Neural crest cell (in vitro differentiated cells): ENCODE measurements around the gene MYH14. TPM values are rescaled to one million over a fixed set of nuclear protein-coding genes. Genes with fewer than 3 reads are reported as not detected.
A peak's percentile ranks its signal among the peaks of the same experiment; 100 is the strongest.

Experiments used
- DNase-seq: peaks from one replicate; pipeline ENCODE4 v3.0.0; 2021; ENCODE audit warnings: low read depth, mixed read lengths, low spot score
- H3K27ac Mint-ChIP-seq: one replicate; pipeline ENCODE4 v1.8.0; 2021; ENCODE audit warnings: mild to moderate bottlenecking, mixed read lengths; ENCODE audit not compliant: unreplicated experiment
- H3K27me3 Mint-ChIP-seq: 2 replicates; pipeline ENCODE4 v1.8.0; 2021; ENCODE audit warnings: low read depth, mild to moderate bottlenecking, mixed read lengths
- H3K36me3 Mint-ChIP-seq: 2 replicates; pipeline ENCODE4 v1.8.0; 2021; ENCODE audit warnings: low read depth, mild to moderate bottlenecking, mixed read lengths
- H3K4me1 Mint-ChIP-seq: 2 replicates; pipeline ENCODE4 v1.8.0; 2021; ENCODE audit warnings: mixed read lengths
- H3K4me3 Mint-ChIP-seq: one replicate; pipeline ENCODE4 v1.8.0; 2021; ENCODE audit warnings: mild to moderate bottlenecking, mixed read lengths
- H3K9me3 Mint-ChIP-seq: 2 replicates; pipeline ENCODE4 v1.8.0; 2021; ENCODE audit warnings: mixed read lengths
- total RNA-seq: library from RNA; stranded (reverse); gene quantifications from 2 replicates; pipeline ENCODE4 v1.2.1, GENCODE V29; 2021
- TF ChIP-seq, protein P1 (sequence below): fragments of 200-600 bp; sonication (generic); conservative IDR thresholded peaks from 2 replicates; pipeline ENCODE4 v1.5.0; 2021; ENCODE audit warnings: antibody characterized with exemption, mild to moderate bottlenecking

The MYH14 gene
- total RNA-seq, 1 donor from 2014 or later = 4.7 TPM

DNA sequence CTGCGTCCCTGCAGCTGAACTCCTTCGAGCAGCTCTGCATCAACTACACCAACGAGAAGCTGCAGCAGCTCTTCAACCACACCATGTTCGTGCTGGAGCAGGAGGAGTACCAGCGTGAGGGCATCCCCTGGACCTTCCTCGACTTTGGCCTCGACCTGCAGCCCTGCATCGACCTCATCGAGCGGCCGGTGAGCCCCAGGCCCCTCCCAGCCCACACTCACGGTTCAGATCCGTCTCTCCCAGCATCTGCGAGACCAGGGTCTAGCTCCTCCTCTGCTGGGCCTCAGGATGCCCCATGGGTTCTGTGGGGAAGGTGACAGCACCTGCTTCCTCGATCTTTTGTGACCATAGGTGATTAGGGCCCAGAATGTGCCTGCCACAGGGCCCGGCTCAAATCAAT, 46.2 kb downstream of the MYH14 start:
- Mint-ChIP-seq H3K4me3 (no peak overlapping the region), H3K27ac (no peak overlapping the region), H3K36me3 (peaks cover 16% of the 10 kb centered on the region), H3K4me1 (no peaks in the 10 kb centered on the region), H3K27me3 (no peaks in the 10 kb centered on the region), H3K9me3 (peaks cover 2% of the 10 kb centered on the region)
- TF ChIP-seq, protein P1, sequence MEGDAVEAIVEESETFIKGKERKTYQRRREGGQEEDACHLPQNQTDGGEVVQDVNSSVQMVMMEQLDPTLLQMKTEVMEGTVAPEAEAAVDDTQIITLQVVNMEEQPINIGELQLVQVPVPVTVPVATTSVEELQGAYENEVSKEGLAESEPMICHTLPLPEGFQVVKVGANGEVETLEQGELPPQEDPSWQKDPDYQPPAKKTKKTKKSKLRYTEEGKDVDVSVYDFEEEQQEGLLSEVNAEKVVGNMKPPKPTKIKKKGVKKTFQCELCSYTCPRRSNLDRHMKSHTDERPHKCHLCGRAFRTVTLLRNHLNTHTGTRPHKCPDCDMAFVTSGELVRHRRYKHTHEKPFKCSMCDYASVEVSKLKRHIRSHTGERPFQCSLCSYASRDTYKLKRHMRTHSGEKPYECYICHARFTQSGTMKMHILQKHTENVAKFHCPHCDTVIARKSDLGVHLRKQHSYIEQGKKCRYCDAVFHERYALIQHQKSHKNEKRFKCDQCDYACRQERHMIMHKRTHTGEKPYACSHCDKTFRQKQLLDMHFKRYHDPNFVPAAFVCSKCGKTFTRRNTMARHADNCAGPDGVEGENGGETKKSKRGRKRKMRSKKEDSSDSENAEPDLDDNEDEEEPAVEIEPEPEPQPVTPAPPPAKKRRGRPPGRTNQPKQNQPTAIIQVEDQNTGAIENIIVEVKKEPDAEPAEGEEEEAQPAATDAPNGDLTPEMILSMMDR = no peak
- no peak for DNase-seq

DNA sequence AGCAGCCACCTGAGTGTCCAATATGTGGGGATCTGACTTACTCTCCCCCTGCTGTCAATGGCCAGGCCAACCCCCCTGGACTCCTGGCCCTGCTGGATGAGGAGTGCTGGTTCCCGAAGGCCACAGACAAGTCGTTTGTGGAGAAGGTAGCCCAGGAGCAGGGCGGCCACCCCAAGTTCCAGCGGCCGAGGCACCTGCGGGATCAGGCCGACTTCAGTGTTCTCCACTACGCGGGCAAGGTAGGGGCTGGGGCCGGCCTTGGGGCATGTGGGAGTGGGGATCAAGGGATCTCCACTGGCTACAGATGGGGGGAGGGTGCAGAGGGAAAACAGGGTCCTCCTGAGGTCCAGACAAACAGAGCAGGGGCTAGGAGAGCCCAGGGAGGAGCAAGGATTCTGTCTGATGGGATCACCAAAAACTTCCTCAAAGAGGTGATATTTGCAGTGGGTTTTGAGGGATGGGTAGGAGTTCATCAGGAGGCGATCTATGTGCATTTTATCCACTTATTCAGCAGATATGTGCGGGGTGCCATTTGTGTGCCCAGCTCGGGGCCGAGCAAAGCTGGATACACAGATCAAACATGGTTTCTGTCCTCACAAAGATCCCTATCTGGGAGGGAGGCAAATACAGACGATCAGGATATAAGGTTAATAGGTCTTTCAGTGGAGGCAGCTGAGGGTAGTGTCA, 47.2 kb downstream of the MYH14 start:
- TF ChIP-seq, protein P1 = no peak
- no peak overlapping the region for H3K4me3 Mint-ChIP-seq
- H3K9me3 Mint-ChIP-seq = peaks cover 2% of the 10 kb centered on the region
- no peak overlapping the region for H3K27ac Mint-ChIP-seq
- H3K27me3 Mint-ChIP-seq = no peaks in the 10 kb centered on the region
- peaks cover 18% of the 10 kb centered on the region for H3K36me3 Mint-ChIP-seq
- H3K4me1 Mint-ChIP-seq = no peaks in the 10 kb centered on the region
- no peak for DNase-seq

DNA sequence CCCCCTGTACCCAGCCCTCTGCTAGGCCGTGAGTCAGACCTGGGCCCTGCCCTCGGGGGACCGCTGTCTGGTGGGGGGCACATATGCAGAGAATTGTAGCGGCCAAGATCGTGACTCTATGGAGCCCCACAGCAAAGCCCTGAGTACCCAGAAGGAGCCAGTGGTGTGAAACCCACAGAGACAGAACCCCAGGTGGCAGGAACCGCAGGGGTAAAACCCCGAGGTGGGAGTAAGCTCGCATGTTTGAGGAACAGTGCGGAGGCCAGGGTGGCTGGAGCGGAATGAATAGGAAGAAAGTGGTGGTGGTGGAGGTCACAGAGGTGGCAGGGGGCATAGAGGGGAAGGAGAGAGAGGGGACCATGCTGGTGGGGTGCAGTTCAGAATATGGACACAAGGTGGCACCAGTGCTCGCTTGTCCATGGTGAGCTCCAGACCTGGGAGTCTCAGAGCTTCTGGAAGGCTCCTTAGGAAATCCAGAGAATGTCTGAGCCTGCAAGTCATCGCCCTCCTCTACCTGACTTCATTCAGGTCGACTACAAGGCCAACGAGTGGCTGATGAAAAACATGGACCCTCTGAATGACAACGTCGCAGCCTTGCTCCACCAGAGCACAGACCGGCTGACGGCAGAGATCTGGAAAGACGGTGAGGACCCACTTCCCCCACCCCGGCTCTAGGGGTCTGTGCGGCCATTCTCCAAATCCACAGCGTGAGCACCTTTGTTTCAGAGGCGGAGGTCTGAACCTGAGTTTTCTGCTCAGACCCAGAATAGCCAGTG, 48.9 kb downstream of the MYH14 start:
- Mint-ChIP-seq H3K27ac (no peak overlapping the region), H3K36me3 (peaks cover 18% of the 10 kb centered on the region), H3K27me3 (no peaks in the 10 kb centered on the region), H3K4me1 (no peaks in the 10 kb centered on the region), H3K9me3 (peaks cover 2% of the 10 kb centered on the region), H3K4me3 (no peak overlapping the region)
- peak; percentile 44 for DNase-seq
- TF ChIP-seq, protein P1 = peak; percentile 69

DNA sequence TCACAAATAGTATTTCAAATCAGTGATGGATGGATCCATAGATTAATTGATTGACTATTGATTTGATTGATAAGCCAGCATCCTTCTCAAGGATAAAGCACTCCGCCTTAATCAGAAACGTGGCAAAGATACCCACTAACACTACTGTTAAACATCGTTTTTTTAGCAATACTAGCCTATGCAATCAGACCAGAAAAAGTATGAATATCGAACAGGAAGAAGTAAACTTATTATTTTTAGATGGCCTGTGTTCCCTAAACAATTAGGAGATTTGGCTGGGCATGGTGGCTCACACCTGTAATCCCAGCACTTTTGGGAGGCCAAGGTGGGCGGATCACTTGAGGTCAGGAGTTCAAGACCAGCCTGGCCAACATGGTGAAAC, 49.5 kb downstream of the MYH14 start:
- no peak for DNase-seq
- H3K9me3 Mint-ChIP-seq = peaks cover 2% of the 10 kb centered on the region
- H3K36me3 Mint-ChIP-seq = peaks cover 18% of the 10 kb centered on the region
- no peak overlapping the region for H3K4me3 Mint-ChIP-seq
- TF ChIP-seq, protein P1 = no peak
- no peaks in the 10 kb centered on the region for H3K27me3 Mint-ChIP-seq
- no peak overlapping the region for H3K27ac Mint-ChIP-seq
- H3K4me1 Mint-ChIP-seq = no peaks in the 10 kb centered on the region

DNA sequence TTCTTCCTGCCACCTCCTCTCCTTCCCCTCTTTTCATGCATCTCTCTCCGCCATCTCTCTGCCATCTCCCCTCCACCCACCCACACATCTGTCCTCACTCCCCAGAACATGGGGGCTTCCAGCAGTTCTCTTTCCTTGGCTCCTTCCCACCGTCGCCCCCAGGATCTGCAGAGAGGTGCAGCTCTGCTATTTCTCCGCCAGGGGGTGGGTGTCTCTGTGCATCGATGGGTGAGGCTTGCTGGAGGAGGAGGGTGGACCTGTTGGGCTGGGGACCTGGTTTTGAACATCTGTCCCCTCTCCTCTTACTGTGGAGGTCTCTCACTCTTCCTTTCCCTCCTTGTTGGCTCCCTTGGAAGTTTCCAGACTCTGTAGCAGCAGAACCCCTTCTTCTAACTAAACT, 51.7 kb downstream of the MYH14 start:
- TF ChIP-seq, protein P1 = no peak
- Mint-ChIP-seq H3K27me3 (no peaks in the 10 kb centered on the region), H3K36me3 (peaks cover 18% of the 10 kb centered on the region), H3K9me3 (peaks cover 2% of the 10 kb centered on the region), H3K27ac (no peak overlapping the region), H3K4me1 (no peaks in the 10 kb centered on the region), H3K4me3 (no peak overlapping the region)
- no peak for DNase-seq
